Adrenal gland (tissue), 5 donors: Measurements from ENCODE around the gene GSTO2.

Experiments
- POLR2A ChIP-seq, 2 donors: fragments of 450-650 bp; IDR thresholded peaks; one replicate each; pipeline ENCODE4 v1.6.1; 2017; ENCODE audit warnings: antibody characterized with exemption in 2 of 2, mild to moderate bottlenecking in 2 of 2, moderate library complexity in 1 of 2
- TF ChIP-seq, protein P1 (sequence below), 6 experiments: fragments of 450-650 bp in 4 of 6; fragments of 200-600 bp in 2 of 6; sonication (generic) in 1 of 6; IDR thresholded peaks; 1 replicate in 5 of 6; 2 replicates in 1 of 6; pipeline versions ENCODE4 v1.5.1 to v1.8.0; 2016 to 2021; ENCODE audit warnings: antibody characterized with exemption in 6 of 6, mild to moderate bottlenecking in 2 of 6, moderate library complexity in 1 of 6
- donor health status: DM: no; HTN: no; CAD: no.

DNA sequence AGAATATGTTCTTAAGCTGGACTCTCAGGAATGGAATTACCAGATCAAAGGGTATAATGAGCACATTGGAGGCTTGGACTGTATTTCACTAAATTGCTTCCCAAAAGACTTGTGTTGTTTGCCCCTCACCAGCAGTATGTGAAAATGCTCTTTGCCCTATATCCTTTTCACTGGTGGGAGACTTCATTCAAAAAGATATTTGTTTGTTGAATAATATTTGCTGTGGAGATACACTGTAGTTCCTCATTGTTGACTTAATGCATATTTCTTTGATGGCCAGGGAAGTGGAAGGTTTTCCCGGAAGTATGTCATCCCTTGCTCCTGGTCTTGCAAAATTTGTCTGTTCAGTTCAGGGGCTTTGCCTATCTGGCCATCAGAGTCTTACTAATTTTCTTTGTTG lies 19.4 kb downstream of the GSTO2 start:
- TF ChIP-seq, protein P1, sequence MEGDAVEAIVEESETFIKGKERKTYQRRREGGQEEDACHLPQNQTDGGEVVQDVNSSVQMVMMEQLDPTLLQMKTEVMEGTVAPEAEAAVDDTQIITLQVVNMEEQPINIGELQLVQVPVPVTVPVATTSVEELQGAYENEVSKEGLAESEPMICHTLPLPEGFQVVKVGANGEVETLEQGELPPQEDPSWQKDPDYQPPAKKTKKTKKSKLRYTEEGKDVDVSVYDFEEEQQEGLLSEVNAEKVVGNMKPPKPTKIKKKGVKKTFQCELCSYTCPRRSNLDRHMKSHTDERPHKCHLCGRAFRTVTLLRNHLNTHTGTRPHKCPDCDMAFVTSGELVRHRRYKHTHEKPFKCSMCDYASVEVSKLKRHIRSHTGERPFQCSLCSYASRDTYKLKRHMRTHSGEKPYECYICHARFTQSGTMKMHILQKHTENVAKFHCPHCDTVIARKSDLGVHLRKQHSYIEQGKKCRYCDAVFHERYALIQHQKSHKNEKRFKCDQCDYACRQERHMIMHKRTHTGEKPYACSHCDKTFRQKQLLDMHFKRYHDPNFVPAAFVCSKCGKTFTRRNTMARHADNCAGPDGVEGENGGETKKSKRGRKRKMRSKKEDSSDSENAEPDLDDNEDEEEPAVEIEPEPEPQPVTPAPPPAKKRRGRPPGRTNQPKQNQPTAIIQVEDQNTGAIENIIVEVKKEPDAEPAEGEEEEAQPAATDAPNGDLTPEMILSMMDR (IDR thresholded peaks at IDR 0.05): no peak
- TF ChIP-seq POLR2A (IDR thresholded peaks at IDR 0.05): no peak
